PC-3 (cell line): ENCODE data around the gene KANSL2. TPM values are rescaled to one million over a fixed set of nuclear protein-coding genes. Genes with fewer than 3 reads are reported as not detected.

Source experiments
- ATAC-seq: fragments of 200-7000 bp; cut with Tn5 transposase; 2 replicates; pipeline ENCODE4 v1.9.1; 2020; ENCODE audit warnings: mild to moderate bottlenecking, moderate library complexity
- BruUV-seq: library from RNA; stranded (reverse); fragments of 400-500 nt; replicated peaks from 2 replicates; lab custom pipeline; 2021; lab: Mats Ljungman, UMichigan
- CTCF ChIA-PET: fragments of 300-600 bp; sonication (Branson Sonifier 250); formaldehyde crosslinking; loops from one replicate; lab custom pipeline; 2022; ENCODE audit warnings: antibody characterized with exemption; lab: Charles Lee
- POLR2A ChIA-PET: fragments of 300-600 bp; sonication (Branson Sonifier 250); formaldehyde crosslinking; loops from one replicate; lab custom pipeline; 2022; ENCODE audit warnings: antibody characterized with exemption; ENCODE audit not compliant: unreplicated experiment; lab: Charles Lee
- DNase-seq: peaks from one replicate; pipeline ENCODE4 v3.0.0-alpha.2; 2015
- H2AFZ ChIP-seq: fragments of 300-600 bp; sonication (generic); 2 replicates; pipeline ENCODE4 v1.6.0; 2016; ENCODE audit warnings: antibody characterized with exemption, low read length
- H3F3A ChIP-seq: fragments of 300-600 bp; sonication (generic); one replicate; pipeline ENCODE4 v1.6.0; 2017; ENCODE audit warnings: antibody characterized with exemption, low read length, control low read depth, mild to moderate bottlenecking; ENCODE audit not compliant: unreplicated experiment
- H3K27ac ChIP-seq: fragments of 300-600 bp; sonication (generic); 2 replicates; pipeline ENCODE4 v1.5.1; 2016; ENCODE audit warnings: mild to moderate bottlenecking, low read length
- H3K27me3 ChIP-seq: fragments of 300-600 bp; sonication (generic); 2 replicates; pipeline ENCODE4 v1.6.1; 2016; ENCODE audit warnings: low read length, mixed read lengths
- H3K36me3 ChIP-seq: fragments of 300-600 bp; sonication (generic); 2 replicates; pipeline ENCODE4 v1.6.1; 2016; ENCODE audit warnings: low read depth, mixed run types, low read length, mixed read lengths
- H3K4me1 ChIP-seq: fragments of 300-600 bp; sonication (generic); 2 replicates; pipeline ENCODE4 v1.5.1; 2016; ENCODE audit warnings: low read length; ENCODE audit not compliant: insufficient read depth
- H3K4me2 ChIP-seq: fragments of 300-600 bp; sonication (generic); 2 replicates; pipeline ENCODE4 v1.6.0; 2016; ENCODE audit warnings: low read length
- H3K4me3 ChIP-seq: fragments of 300-600 bp; sonication (generic); 2 replicates; pipeline ENCODE4 v1.5.1; 2016; ENCODE audit warnings: mild to moderate bottlenecking, low read length, mixed read lengths
- H3K79me2 ChIP-seq: fragments of 300-600 bp; sonication (generic); 2 replicates; pipeline ENCODE4 v1.6.1; 2017; ENCODE audit warnings: low read length, mixed read lengths
- H3K9ac ChIP-seq: fragments of 300-600 bp; sonication (generic); 2 replicates; pipeline ENCODE4 v1.6.0; 2016; ENCODE audit warnings: mild to moderate bottlenecking, low read length
- H3K9me2 ChIP-seq: fragments of 300-600 bp; sonication (generic); replicated peaks from 2 replicates; pipeline ENCODE4 v1.6.1; 2016; ENCODE audit warnings: mixed run types, low read length, mixed read lengths
- H3K9me3 ChIP-seq: fragments of 300-600 bp; sonication (generic); 2 replicates; pipeline ENCODE4 v1.6.1; 2016; ENCODE audit warnings: low read length, mixed read lengths
- H4K20me1 ChIP-seq: fragments of 300-600 bp; sonication (generic); 2 replicates; pipeline ENCODE4 v1.6.1; 2016; ENCODE audit warnings: low read length, mixed read lengths
- CTCF ChIP-seq: fragments of 300-600 bp; sonication (generic); conservative IDR thresholded peaks from 2 replicates; pipeline ENCODE4 v1.5.1; 2017; ENCODE audit warnings: antibody characterized with exemption, low read depth, mild to moderate bottlenecking, low read length
- EZH2 ChIP-seq: fragments of 300-600 bp; sonication (generic); IDR thresholded peaks from one replicate; pipeline ENCODE4 v1.6.1; 2017; ENCODE audit warnings: antibody characterized with exemption, mild to moderate bottlenecking, low read length; ENCODE audit not compliant: unreplicated experiment
- EZH2phosphoT487 ChIP-seq: fragments of 300-600 bp; sonication (generic); IDR thresholded peaks from 2 replicates; pipeline ENCODE4 v1.6.1; 2018; ENCODE audit warnings: mild to moderate bottlenecking, antibody characterized with exemption, low read length, borderline replicate concordance
- intact Hi-C: fragments of 100-400 bp; cut with micrococcal nuclease; formaldehyde crosslinking; loops from 2 replicates; pipeline ENCODE4 v1.9.0; 2023
- total RNA-seq: library from RNA; depleted of rRNA; stranded (reverse); fragments of >200 nt; gene quantifications from 2 replicates; pipeline ENCODE4 v1.2.3, GENCODE V29; 2014

The KANSL2 gene
- total RNA-seq, 1 experiment from 2014 or later = 33.4 TPM

GRCh38 chr12:48618541-48618940 lies 63.5 kb downstream of the KANSL2 start:
- TF ChIP-seq EZH2 (no peak), EZH2phosphoT487 (no peak), CTCF (peak; percentile 97)
- H3K4me1 ChIP-seq = no peaks in the 10 kb centered on the region
- BruUV-seq = no TSS peak

GRCh38 chr12:48615681-48616080 lies 66.4 kb downstream of the KANSL2 start:
- no peaks in the 10 kb centered on the region for H4K20me1 ChIP-seq
- CTCF ChIA-PET = no interaction called here

More at GRCh38 chr12:48618541-48618940, 63.5 kb downstream of the KANSL2 start:
- Histone ChIP-seq H3K9ac (no peak overlapping the region), H3K9me2 (no peaks in the 10 kb centered on the region), H3K9me3 (peaks cover 7% of the 10 kb centered on the region; the same call in 1 of the 2 replicates), H2AFZ (peak overlapping the region; percentile 46; the same call in 1 of the 2 replicates), H3K27me3 (no peaks in the 10 kb centered on the region), H3K4me2 (no peak overlapping the region), H3K27ac (no peak overlapping the region), H4K20me1 (no peaks in the 10 kb centered on the region), H3K79me2 (no peaks in the 10 kb centered on the region), H3K36me3 (no peaks in the 10 kb centered on the region), H3K4me3 (no peak overlapping the region), H3F3A (no peaks in the 10 kb centered on the region)
- intact Hi-C loops = loop anchor here (1.0 kb wide), 1 partner anchor 76 kb away; no protein-coding TSS in a partner anchor
- ATAC-seq (peak; percentile 98), DNase-seq (peak; percentile 89)
- CTCF ChIA-PET = interaction anchor here (0.5 to 2.9 kb wide), 3 partner anchors 28 to 80 kb away, joined by 6 to 60 read pairs (median 8); no protein-coding TSS in a partner anchor
- POLR2A ChIA-PET = no interaction called here

More at GRCh38 chr12:48615681-48616080, 66.4 kb downstream of the KANSL2 start:
- no peaks in the 10 kb centered on the region for H3K79me2 ChIP-seq
- DNase-seq (peak; percentile 50), ATAC-seq (no peak; the same call in 1 of the 2 replicates)
- H2AFZ ChIP-seq = no peak overlapping the region
- intact Hi-C loops = no loop called here
- POLR2A ChIA-PET = no interaction called here
- no peaks in the 10 kb centered on the region for H3K9me2 ChIP-seq
- H3K36me3 ChIP-seq = no peaks in the 10 kb centered on the region
- H3K27ac ChIP-seq = no peak overlapping the region
- peaks cover 7% of the 10 kb centered on the region; the same call in 1 of the 2 replicates for H3K9me3 ChIP-seq
- no peaks in the 10 kb centered on the region for H3K27me3 ChIP-seq
- H3K4me3 ChIP-seq = no peak overlapping the region
- no peaks in the 10 kb centered on the region for H3K4me1 ChIP-seq
- H3K4me2 ChIP-seq = no peak overlapping the region
- TF ChIP-seq CTCF = no peak
- TF ChIP-seq EZH2phosphoT487 = no peak
- no peak for TF ChIP-seq EZH2
- no peak overlapping the region for H3K9ac ChIP-seq
- H3F3A ChIP-seq = no peaks in the 10 kb centered on the region
- no TSS peak for BruUV-seq
